ENCODE measurements around the gene CA10.

CA10 gene

GRCh38 chr17:51852603-51853002 is 305.9 kb downstream of the CA10 start:
- no peaks in the 10 kb centered on the region for H3K36me3 ChIP-seq (ENCODE audit: insufficient read depth, low read length)
- H3K4me1 ChIP-seq (ENCODE audit: insufficient read depth, low read length) = no peaks in the 10 kb centered on the region
- H3K9ac ChIP-seq (ENCODE audit: low read length) = no peak overlapping the region
- no peaks in the 10 kb centered on the region for H3K27me3 ChIP-seq (ENCODE audit: control insufficient read depth in 1 of 2, insufficient read depth in 2 of 2, low read length in 2 of 2)
- no peak overlapping the region for H3K4me3 ChIP-seq (ENCODE audit: low read depth in 1 of 2, low read length in 2 of 2)
- H3K9me3 ChIP-seq (ENCODE audit: low read length) = no peaks in the 10 kb centered on the region
- H3K27ac ChIP-seq (ENCODE audit: low read depth, low read length) = no peak overlapping the region

- H3K27me3 ChIP-seq (ENCODE audit: control insufficient read depth in 1 of 2, insufficient read depth in 2 of 2, low read length in 2 of 2) = no peaks in the 10 kb centered on the region
- no peaks in the 10 kb centered on the region for H3K4me1 ChIP-seq (ENCODE audit: insufficient read depth, low read length)
- H3K9me3 ChIP-seq (ENCODE audit: low read length) = no peaks in the 10 kb centered on the region
- no peak overlapping the region for H3K4me3 ChIP-seq (ENCODE audit: low read depth in 1 of 2, low read length in 2 of 2)
- no peak overlapping the region for H3K27ac ChIP-seq (ENCODE audit: low read depth, low read length)
- H3K9ac ChIP-seq (ENCODE audit: low read length) = no peak overlapping the region
- H3K36me3 ChIP-seq (ENCODE audit: insufficient read depth, low read length) = no peaks in the 10 kb centered on the region
These were observed 308.3 kb downstream of the CA10 start for GRCh38 chr17:51850201-51850600.

- no peaks in the 10 kb centered on the region for H3K36me3 ChIP-seq (ENCODE audit: insufficient read depth, low read length)
- H3K4me1 ChIP-seq (ENCODE audit: insufficient read depth, low read length) = no peaks in the 10 kb centered on the region
- no peak overlapping the region for H3K27ac ChIP-seq (ENCODE audit: low read depth, low read length)
- no peak overlapping the region for H3K9ac ChIP-seq (ENCODE audit: low read length)
- H3K4me3 ChIP-seq (ENCODE audit: low read depth in 1 of 2, low read length in 2 of 2) = no peak overlapping the region
- no peaks in the 10 kb centered on the region for H3K27me3 ChIP-seq (ENCODE audit: control insufficient read depth in 1 of 2, insufficient read depth in 2 of 2, low read length in 2 of 2)
- H3K9me3 ChIP-seq (ENCODE audit: low read length) = no peaks in the 10 kb centered on the region
These were observed 310.1 kb downstream of the CA10 start for GRCh38 chr17:51848451-51848850.

DNA sequence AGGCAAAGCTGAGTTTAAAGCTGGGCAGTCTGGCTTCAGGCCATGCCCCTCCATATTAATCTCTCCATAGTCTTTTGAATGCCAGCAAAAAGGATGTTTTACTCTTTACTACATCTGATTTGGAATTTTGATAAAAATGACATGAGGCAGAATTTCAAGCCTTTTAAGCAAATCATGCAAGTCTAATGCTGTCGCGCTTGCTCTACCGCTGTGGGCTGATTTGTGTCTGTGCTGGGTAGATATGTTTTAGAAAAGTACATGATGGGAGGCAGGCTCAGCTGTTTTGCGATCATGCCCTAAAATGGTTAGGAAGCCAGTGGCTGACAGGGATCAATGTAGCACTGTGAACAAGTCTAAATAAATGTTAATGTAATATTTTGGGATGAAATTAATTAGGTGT is 311.9 kb downstream of the CA10 start:
- H3K27ac ChIP-seq (ENCODE audit: low read depth, low read length) = no peak overlapping the region
- no peaks in the 10 kb centered on the region for H3K4me1 ChIP-seq (ENCODE audit: insufficient read depth, low read length)
- no peak overlapping the region for H3K4me3 ChIP-seq (ENCODE audit: low read depth in 1 of 2, low read length in 2 of 2)
- no peaks in the 10 kb centered on the region for H3K27me3 ChIP-seq (ENCODE audit: control insufficient read depth in 1 of 2, insufficient read depth in 2 of 2, low read length in 2 of 2)
- H3K36me3 ChIP-seq (ENCODE audit: insufficient read depth, low read length) = no peaks in the 10 kb centered on the region
- H3K9ac ChIP-seq (ENCODE audit: low read length) = no peak overlapping the region
- H3K9me3 ChIP-seq (ENCODE audit: low read length) = no peaks in the 10 kb centered on the region

DNA sequence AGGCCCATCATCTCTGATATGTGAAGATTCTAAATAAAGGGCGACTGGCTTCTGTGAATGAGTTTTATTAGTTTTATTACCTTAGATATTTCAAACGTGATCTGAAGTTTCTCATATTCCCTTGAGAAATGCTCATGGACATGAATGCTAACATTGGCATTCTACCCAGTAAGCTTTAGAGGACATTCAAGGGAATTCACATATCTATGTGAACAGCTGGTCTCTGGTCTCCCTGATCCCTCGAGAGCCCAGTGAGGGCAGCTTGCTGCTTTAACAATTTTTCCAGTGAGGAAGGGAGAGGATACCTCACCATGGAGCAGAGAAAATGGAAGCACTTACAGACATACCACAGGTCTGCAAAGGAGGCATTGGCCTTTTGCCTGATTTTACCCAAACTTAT is 312.7 kb downstream of the CA10 start:
- Histone ChIP-seq H3K4me1 (ENCODE audit: insufficient read depth, low read length) (no peaks in the 10 kb centered on the region), H3K9ac (ENCODE audit: low read length) (no peak overlapping the region), H3K9me3 (ENCODE audit: low read length) (no peaks in the 10 kb centered on the region), H3K36me3 (ENCODE audit: insufficient read depth, low read length) (no peaks in the 10 kb centered on the region), H3K27ac (ENCODE audit: low read depth, low read length) (no peak overlapping the region), H3K27me3 (ENCODE audit: control insufficient read depth in 1 of 2, insufficient read depth in 2 of 2, low read length in 2 of 2) (no peaks in the 10 kb centered on the region), H3K4me3 (ENCODE audit: low read depth in 1 of 2, low read length in 2 of 2) (no peak overlapping the region)

- Histone ChIP-seq H3K9me3 (ENCODE audit: low read length) (no peaks in the 10 kb centered on the region), H3K9ac (ENCODE audit: low read length) (no peak overlapping the region), H3K36me3 (ENCODE audit: insufficient read depth, low read length) (no peaks in the 10 kb centered on the region), H3K27me3 (ENCODE audit: control insufficient read depth in 1 of 2, insufficient read depth in 2 of 2, low read length in 2 of 2) (no peaks in the 10 kb centered on the region), H3K4me3 (ENCODE audit: low read depth in 1 of 2, low read length in 2 of 2) (no peak overlapping the region), H3K27ac (ENCODE audit: low read depth, low read length) (no peak overlapping the region), H3K4me1 (ENCODE audit: insufficient read depth, low read length) (no peaks in the 10 kb centered on the region)
These were observed 315.8 kb downstream of the CA10 start for GRCh38 chr17:51842763-51843162.

GRCh38 chr17:51841669-51842068 is 316.8 kb downstream of the CA10 start:
- Histone ChIP-seq H3K9ac (ENCODE audit: low read length) (no peak overlapping the region), H3K4me1 (ENCODE audit: insufficient read depth, low read length) (no peaks in the 10 kb centered on the region), H3K4me3 (ENCODE audit: low read depth in 1 of 2, low read length in 2 of 2) (no peak overlapping the region), H3K27me3 (ENCODE audit: control insufficient read depth in 1 of 2, insufficient read depth in 2 of 2, low read length in 2 of 2) (no peaks in the 10 kb centered on the region), H3K27ac (ENCODE audit: low read depth, low read length) (no peak overlapping the region), H3K36me3 (ENCODE audit: insufficient read depth, low read length) (no peaks in the 10 kb centered on the region), H3K9me3 (ENCODE audit: low read length) (no peaks in the 10 kb centered on the region)

DNA sequence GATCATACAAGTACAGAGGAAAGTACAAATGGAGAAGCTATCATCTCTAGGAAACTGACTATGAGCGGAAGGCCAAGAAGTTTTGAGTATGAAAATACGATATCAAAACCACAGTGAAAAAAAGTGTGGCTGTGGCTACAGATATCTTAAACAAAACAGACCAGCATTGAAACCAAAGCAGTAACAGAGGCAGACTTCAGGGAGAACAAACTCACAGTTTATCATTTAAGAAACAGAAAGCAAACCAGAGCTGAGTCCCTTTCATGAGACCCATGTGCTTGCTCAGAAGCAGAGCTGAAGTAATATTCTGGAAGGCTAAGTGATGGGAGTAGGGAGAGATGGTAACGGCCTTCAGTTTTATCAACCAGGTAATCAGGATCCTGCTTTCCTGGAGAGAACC is 317.8 kb downstream of the CA10 start:
- Histone ChIP-seq H3K9ac (ENCODE audit: low read length) (no peak overlapping the region), H3K27ac (ENCODE audit: low read depth, low read length) (no peak overlapping the region), H3K4me1 (ENCODE audit: insufficient read depth, low read length) (no peaks in the 10 kb centered on the region), H3K27me3 (ENCODE audit: control insufficient read depth in 1 of 2, insufficient read depth in 2 of 2, low read length in 2 of 2) (no peaks in the 10 kb centered on the region), H3K4me3 (ENCODE audit: low read depth in 1 of 2, low read length in 2 of 2) (no peak overlapping the region), H3K36me3 (ENCODE audit: insufficient read depth, low read length) (no peaks in the 10 kb centered on the region), H3K9me3 (ENCODE audit: low read length) (no peaks in the 10 kb centered on the region)

DNA sequence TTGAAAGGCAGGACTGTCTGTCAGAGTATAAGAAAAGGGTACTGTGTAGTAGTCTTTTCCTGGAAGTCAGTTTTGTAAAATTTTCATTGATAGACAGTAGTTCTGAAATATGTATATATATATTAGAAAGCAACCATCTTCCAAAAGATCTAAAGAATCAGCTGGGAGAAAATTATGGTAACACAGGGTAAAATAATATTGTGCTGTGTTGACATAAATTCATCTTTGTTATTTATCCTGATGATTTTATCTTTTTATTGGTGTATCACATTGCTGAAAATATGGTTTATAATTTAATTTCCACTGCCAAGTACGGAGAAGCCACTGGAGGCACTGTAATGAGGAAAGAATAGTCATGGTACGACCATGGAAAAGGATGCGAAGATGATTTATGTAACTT is 324.9 kb downstream of the CA10 start:
- no peaks in the 10 kb centered on the region for H3K27me3 ChIP-seq (ENCODE audit: control insufficient read depth in 1 of 2, insufficient read depth in 2 of 2, low read length in 2 of 2)
- H3K27ac ChIP-seq (ENCODE audit: low read depth, low read length) = no peak overlapping the region
- no peak overlapping the region for H3K4me3 ChIP-seq (ENCODE audit: low read depth in 1 of 2, low read length in 2 of 2)
- H3K36me3 ChIP-seq (ENCODE audit: insufficient read depth, low read length) = no peaks in the 10 kb centered on the region
- H3K9ac ChIP-seq (ENCODE audit: low read length) = no peak overlapping the region
- no peaks in the 10 kb centered on the region for H3K9me3 ChIP-seq (ENCODE audit: low read length)
- no peaks in the 10 kb centered on the region for H3K4me1 ChIP-seq (ENCODE audit: insufficient read depth, low read length)

DNA sequence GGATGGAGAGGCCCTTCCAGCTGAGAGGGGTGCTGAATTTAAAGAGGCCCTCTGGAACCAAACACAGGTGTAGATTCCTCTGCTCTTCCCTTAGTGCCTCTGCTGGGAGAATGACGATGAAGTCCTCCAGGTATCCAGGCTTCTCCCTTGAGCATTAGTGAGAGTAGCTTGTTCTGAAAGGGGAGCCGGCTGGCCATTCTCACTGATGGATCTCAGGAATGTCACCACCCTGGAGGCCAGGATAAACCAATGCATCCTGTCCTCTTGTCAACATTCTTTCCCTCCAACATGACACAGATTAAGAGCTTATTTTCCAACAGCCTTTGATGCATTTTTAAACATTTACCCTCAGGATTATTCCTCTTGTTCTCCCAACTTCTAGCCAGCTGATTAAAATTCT is 325.5 kb downstream of the CA10 start:
- Histone ChIP-seq H3K4me1 (ENCODE audit: insufficient read depth, low read length) (no peaks in the 10 kb centered on the region), H3K27ac (ENCODE audit: low read depth, low read length) (no peak overlapping the region), H3K4me3 (ENCODE audit: low read depth in 1 of 2, low read length in 2 of 2) (no peak overlapping the region), H3K9ac (ENCODE audit: low read length) (no peak overlapping the region), H3K9me3 (ENCODE audit: low read length) (no peaks in the 10 kb centered on the region), H3K27me3 (ENCODE audit: control insufficient read depth in 1 of 2, insufficient read depth in 2 of 2, low read length in 2 of 2) (no peaks in the 10 kb centered on the region), H3K36me3 (ENCODE audit: insufficient read depth, low read length) (no peaks in the 10 kb centered on the region)

DNA sequence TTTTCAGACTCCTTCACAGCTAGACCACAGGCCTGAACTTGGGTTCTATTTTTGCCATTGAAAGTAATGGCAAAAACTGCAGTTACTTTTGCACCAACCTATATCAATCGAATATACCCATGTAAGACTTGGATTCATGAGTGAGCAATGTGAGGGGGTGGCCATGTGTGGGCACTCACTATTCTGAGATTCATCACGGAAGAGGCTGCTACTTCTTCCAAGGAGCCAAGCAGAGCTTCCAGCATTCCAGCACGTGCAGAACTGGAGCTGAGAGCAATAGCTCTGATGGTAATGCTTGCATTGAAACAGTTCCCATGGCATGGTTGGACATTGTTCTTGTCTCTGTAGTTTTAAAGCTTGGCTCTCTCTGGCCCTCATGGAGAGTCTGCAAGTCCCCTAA is 327.6 kb downstream of the CA10 start:
- Histone ChIP-seq H3K4me1 (ENCODE audit: insufficient read depth, low read length) (no peaks in the 10 kb centered on the region), H3K27me3 (ENCODE audit: control insufficient read depth in 1 of 2, insufficient read depth in 2 of 2, low read length in 2 of 2) (no peaks in the 10 kb centered on the region), H3K9ac (ENCODE audit: low read length) (no peak overlapping the region)

GRCh38 chr17:51830451-51830850 is 328.1 kb downstream of the CA10 start:
- Histone ChIP-seq H3K4me3 (ENCODE audit: low read depth in 1 of 2, low read length in 2 of 2) (no peak overlapping the region), H3K9me3 (ENCODE audit: low read length) (no peaks in the 10 kb centered on the region), H3K27me3 (ENCODE audit: control insufficient read depth in 1 of 2, insufficient read depth in 2 of 2, low read length in 2 of 2) (no peaks in the 10 kb centered on the region), H3K9ac (ENCODE audit: low read length) (no peak overlapping the region), H3K36me3 (ENCODE audit: insufficient read depth, low read length) (no peaks in the 10 kb centered on the region), H3K4me1 (ENCODE audit: insufficient read depth, low read length) (no peaks in the 10 kb centered on the region), H3K27ac (ENCODE audit: low read depth, low read length) (no peak overlapping the region)

More for the DNA sequence above, 327.6 kb downstream of the CA10 start:
- H3K9me3 ChIP-seq (ENCODE audit: low read length) = no peaks in the 10 kb centered on the region
- H3K4me3 ChIP-seq (ENCODE audit: low read depth in 1 of 2, low read length in 2 of 2) = no peak overlapping the region
- no peaks in the 10 kb centered on the region for H3K36me3 ChIP-seq (ENCODE audit: insufficient read depth, low read length)
- H3K27ac ChIP-seq (ENCODE audit: low read depth, low read length) = no peak overlapping the region
